ENCODE measurements around the gene UBE2D4. TPM values are rescaled to one million over a fixed set of nuclear protein-coding genes. Genes with fewer than 3 reads are reported as not detected.
A peak's percentile ranks its signal among the peaks of the same experiment; 100 is the strongest.

Gene UBE2D4
- total and polyA plus RNA-seq, 9 of the 15 experiments (the other 6 are each of a cell fraction or from before 2014, with no cell fraction given) = 3.3 to 16.2 (median 7.5) TPM

DNA sequence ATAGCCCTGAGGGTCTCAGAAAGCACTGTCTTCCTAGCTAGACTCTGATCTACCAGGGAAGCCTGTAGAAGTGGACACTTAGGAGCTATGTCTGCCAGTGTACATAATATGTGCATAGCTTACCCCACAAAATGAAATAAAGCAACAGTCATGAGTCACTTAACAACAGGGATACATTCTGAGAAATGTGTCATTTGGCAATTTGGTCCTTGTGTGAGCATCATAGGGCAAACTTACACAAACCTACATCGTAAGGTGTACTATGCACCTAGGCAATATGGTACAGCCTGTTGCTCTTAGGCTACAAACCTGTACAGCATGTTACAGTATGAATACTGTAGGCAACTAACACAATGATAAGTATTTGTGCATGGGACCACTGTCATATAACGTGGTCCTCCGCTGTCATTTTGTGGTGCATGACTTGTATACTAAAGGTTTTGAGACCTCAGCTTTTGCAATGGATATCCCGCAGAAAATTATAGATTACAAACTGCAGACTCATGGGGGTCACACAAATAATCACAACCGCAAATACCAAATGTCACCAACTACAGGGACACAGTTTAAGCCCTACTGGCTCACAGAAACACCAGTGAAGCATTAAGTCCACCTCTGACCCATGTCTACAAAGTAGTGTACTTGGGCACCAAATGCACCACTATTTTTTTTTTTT lies 21.6 kb upstream of the UBE2D4 start (continued):
- TF ChIP-seq ZBTB11 (CRISPR knock-in tag; IDR thresholded peaks at IDR 0.05) (0 out of 6 replicates have a peak, but pooled peaks of 1 of the 3 experiments have one; percentile 28), GABPB1 (CRISPR knock-in tag; IDR thresholded peaks at IDR 0.05) (no peak), STAT5B (CRISPR knock-in tag; IDR thresholded peaks at IDR 0.05) (no peak), ELF2 (CRISPR knock-in tag; IDR thresholded peaks at IDR 0.05) (no peak), ZBTB43 (CRISPR knock-in tag; IDR thresholded peaks at IDR 0.05) (no peak), SMC3 (conservative IDR thresholded peaks at IDR 0.05; ENCODE audit: insufficient read depth, low read depth, low read length) (no peak), MTA3 (IDR thresholded peaks at IDR 0.05; ENCODE audit: borderline replicate concordance) (no peak), NFE2 (IDR thresholded peaks at IDR 0.05; ENCODE audit: low read depth) (peak; percentile 71), PHB (CRISPR knock-in tag; IDR thresholded peaks at IDR 0.05) (no peak), NFIX (CRISPR knock-in tag; IDR thresholded peaks at IDR 0.05; ENCODE audit: low read depth) (no peak), PHF8 (IDR thresholded peaks at IDR 0.05; ENCODE audit: borderline replicate concordance, low read length) (no peak), YY1 (IDR thresholded peaks at IDR 0.05; ENCODE audit: borderline replicate concordance in 1 of 3, control insufficient read depth in 1 of 3, extremely low read depth in 1 of 3, insufficient read depth in 3 of 3, insufficient read length in 1 of 3, insufficient replicate concordance in 2 of 3, low read depth in 1 of 3, low read length in 2 of 3) (no peak), ERF (CRISPR knock-in tag; IDR thresholded peaks at IDR 0.05) (no peak), MECOM (CRISPR knock-in tag; IDR thresholded peaks at IDR 0.05) (no peak), PTTG1 (tag; IDR thresholded peaks at IDR 0.05; ENCODE audit: low read depth) (no peak), RFX1 (IDR thresholded peaks at IDR 0.05) (no peak)
- TF ChIP-seq, protein P1, sequence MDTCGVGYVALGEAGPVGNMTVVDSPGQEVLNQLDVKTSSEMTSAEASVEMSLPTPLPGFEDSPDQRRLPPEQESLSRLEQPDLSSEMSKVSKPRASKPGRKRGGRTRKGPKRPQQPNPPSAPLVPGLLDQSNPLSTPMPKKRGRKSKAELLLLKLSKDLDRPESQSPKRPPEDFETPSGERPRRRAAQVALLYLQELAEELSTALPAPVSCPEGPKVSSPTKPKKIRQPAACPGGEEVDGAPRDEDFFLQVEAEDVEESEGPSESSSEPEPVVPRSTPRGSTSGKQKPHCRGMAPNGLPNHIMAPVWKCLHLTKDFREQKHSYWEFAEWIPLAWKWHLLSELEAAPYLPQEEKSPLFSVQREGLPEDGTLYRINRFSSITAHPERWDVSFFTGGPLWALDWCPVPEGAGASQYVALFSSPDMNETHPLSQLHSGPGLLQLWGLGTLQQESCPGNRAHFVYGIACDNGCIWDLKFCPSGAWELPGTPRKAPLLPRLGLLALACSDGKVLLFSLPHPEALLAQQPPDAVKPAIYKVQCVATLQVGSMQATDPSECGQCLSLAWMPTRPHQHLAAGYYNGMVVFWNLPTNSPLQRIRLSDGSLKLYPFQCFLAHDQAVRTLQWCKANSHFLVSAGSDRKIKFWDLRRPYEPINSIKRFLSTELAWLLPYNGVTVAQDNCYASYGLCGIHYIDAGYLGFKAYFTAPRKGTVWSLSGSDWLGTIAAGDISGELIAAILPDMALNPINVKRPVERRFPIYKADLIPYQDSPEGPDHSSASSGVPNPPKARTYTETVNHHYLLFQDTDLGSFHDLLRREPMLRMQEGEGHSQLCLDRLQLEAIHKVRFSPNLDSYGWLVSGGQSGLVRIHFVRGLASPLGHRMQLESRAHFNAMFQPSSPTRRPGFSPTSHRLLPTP (IDR thresholded peaks at IDR 0.05; ENCODE audit: borderline replicate concordance, extremely low read depth, insufficient read length) = no peak
- TF ChIP-seq, protein P2, sequence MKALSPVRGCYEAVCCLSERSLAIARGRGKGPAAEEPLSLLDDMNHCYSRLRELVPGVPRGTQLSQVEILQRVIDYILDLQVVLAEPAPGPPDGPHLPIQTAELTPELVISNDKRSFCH (CRISPR knock-in tag; IDR thresholded peaks at IDR 0.05) = no peak
- TF ChIP-seq, protein P2 (tag; IDR thresholded peaks at IDR 0.05) = peak; percentile 71
